ENCODE data around the gene VAV1. TPM values are rescaled to one million over a fixed set of nuclear protein-coding genes. Genes with fewer than 3 reads are reported as not detected.

VAV1 gene

DNA sequence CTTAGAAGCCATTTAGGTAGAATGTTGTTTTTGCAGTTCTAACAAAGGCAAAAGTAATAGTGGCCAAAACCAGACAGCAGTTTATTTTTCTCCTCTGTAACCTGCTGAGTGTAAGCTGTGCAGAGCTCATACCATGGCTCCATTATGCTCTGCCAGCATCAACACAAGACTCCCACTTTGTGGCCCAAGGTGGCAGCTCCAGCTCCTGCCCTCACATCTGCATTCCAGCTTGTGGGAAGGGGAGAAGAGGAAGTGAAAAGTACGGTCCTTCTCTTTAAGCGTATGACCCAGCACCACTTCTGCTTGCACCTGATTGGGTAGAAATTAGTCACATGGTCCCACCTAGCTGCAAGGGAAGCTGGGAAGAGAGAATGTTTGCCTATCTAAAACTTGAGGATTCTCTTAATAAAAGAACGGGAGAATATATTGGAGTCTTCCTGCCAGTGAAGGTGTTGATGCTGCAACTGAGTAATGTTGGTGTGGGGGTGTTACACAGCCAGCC, 134.1 kb downstream of the VAV1 start:
- TF ChIP-seq, protein P1, sequence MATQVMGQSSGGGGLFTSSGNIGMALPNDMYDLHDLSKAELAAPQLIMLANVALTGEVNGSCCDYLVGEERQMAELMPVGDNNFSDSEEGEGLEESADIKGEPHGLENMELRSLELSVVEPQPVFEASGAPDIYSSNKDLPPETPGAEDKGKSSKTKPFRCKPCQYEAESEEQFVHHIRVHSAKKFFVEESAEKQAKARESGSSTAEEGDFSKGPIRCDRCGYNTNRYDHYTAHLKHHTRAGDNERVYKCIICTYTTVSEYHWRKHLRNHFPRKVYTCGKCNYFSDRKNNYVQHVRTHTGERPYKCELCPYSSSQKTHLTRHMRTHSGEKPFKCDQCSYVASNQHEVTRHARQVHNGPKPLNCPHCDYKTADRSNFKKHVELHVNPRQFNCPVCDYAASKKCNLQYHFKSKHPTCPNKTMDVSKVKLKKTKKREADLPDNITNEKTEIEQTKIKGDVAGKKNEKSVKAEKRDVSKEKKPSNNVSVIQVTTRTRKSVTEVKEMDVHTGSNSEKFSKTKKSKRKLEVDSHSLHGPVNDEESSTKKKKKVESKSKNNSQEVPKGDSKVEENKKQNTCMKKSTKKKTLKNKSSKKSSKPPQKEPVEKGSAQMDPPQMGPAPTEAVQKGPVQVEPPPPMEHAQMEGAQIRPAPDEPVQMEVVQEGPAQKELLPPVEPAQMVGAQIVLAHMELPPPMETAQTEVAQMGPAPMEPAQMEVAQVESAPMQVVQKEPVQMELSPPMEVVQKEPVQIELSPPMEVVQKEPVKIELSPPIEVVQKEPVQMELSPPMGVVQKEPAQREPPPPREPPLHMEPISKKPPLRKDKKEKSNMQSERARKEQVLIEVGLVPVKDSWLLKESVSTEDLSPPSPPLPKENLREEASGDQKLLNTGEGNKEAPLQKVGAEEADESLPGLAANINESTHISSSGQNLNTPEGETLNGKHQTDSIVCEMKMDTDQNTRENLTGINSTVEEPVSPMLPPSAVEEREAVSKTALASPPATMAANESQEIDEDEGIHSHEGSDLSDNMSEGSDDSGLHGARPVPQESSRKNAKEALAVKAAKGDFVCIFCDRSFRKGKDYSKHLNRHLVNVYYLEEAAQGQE (IDR thresholded peaks at IDR 0.05; ENCODE audit: insufficient replicate concordance, low read depth): no peak
- TF ChIP-seq POLR2AphosphoS5 (IDR thresholded peaks at IDR 0.05; ENCODE audit: low read depth) (no peak), GABPA (IDR thresholded peaks at IDR 0.05; ENCODE audit: low read depth) (no peak), SPI1 (IDR thresholded peaks at IDR 0.05; ENCODE audit: borderline replicate concordance, low read depth) (no peak)
- TF ChIP-seq, protein P2, sequence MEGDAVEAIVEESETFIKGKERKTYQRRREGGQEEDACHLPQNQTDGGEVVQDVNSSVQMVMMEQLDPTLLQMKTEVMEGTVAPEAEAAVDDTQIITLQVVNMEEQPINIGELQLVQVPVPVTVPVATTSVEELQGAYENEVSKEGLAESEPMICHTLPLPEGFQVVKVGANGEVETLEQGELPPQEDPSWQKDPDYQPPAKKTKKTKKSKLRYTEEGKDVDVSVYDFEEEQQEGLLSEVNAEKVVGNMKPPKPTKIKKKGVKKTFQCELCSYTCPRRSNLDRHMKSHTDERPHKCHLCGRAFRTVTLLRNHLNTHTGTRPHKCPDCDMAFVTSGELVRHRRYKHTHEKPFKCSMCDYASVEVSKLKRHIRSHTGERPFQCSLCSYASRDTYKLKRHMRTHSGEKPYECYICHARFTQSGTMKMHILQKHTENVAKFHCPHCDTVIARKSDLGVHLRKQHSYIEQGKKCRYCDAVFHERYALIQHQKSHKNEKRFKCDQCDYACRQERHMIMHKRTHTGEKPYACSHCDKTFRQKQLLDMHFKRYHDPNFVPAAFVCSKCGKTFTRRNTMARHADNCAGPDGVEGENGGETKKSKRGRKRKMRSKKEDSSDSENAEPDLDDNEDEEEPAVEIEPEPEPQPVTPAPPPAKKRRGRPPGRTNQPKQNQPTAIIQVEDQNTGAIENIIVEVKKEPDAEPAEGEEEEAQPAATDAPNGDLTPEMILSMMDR (IDR thresholded peaks at IDR 0.05; ENCODE audit: insufficient read depth, low read length): no peak
- H3K27ac ChIP-seq (replicated peaks): no peak overlapping the region
- DNase-seq (ENCODE audit: low read depth in 1 of 2, low spot score in 1 of 2): no peak
- H3K4me3 ChIP-seq (replicated peaks; ENCODE audit: insufficient read depth, low read length): no peak overlapping the region
- no peaks in the 10 kb centered on the region for H3K27me3 ChIP-seq (ENCODE audit: insufficient read depth, poor library complexity, severe bottlenecking)

Small RNAs within 50 kb of the gene (microRNA-seq; reads per million reads assigned to microRNA genes)
- not detected for gene MIR6791

Measured in HL-60 (cell line).